ENCODE measurements around the gene C1orf141.

C1orf141 gene

DNA sequence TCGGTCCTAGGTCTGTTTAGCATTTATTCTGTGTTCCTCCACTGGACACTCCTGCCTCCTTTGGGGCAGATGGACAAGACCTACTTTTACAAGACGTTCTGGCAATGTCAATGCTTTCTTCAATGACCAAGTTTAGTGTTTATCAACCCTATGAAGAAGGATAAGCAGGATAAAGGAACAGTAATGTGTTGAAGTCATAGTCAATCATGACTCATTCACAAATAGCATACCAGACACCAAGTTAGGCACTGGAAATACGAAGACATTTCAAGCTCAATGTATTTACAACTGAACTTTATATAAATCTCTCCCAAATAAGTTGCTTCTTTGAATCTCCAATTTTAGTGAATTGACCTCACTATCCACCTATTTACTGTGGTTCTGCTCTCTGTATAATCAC is 76.0 kb downstream of the C1orf141 start:
- H3K4me3 ChIP-seq (replicated peaks; ENCODE audit: low read depth, low read length) = no peak overlapping the region
- no peak for DNase-seq (ENCODE audit: low read depth)
- no peak for TF ChIP-seq CTCF (IDR thresholded peaks at IDR 0.05; ENCODE audit: low read length, missing control alignments)

GRCh38 chr1:67058242-67058641 is 76.5 kb downstream of the C1orf141 start:
- DNase-seq (ENCODE audit: low read depth) = no peak
- no peak overlapping the region for H3K4me3 ChIP-seq (replicated peaks; ENCODE audit: low read depth, low read length)
- TF ChIP-seq CTCF (IDR thresholded peaks at IDR 0.05; ENCODE audit: low read length, missing control alignments) = no peak

GRCh38 chr1:67053785-67054772 is 80.7 kb downstream of the C1orf141 start, which contains the start of gene SLC35D1:
Gene SLC35D1 (minus strand): TSS chr1:67054148. CDS start chr1:67054013, 135 bp downstream.
- H3K4me3 ChIP-seq (replicated peaks; ENCODE audit: low read depth, low read length) = peak within 1 kb of the TSS; percentile 86
- TF ChIP-seq CTCF (IDR thresholded peaks at IDR 0.05; ENCODE audit: low read length, missing control alignments) = no peak
- peak; percentile 68 for DNase-seq (ENCODE audit: low read depth)

DNA sequence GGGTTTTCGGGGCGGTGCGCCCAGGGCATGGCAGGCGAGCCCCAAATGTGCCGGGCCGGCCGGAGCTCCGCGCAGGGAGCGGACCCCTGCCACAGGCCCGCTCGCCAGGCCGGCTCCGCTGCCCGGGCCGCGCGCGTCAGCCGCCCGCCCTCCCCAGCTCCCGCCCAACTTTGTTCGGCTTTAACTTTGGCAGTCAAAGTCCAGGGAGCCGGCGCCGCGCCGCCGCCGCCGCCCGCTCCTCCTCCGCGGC is 81.3 kb downstream of the C1orf141 start:
- TF ChIP-seq CTCF (IDR thresholded peaks at IDR 0.05; ENCODE audit: low read length, missing control alignments) = no peak
- no peak for DNase-seq (ENCODE audit: low read depth)
- peak overlapping the region; percentile 86 for H3K4me3 ChIP-seq (replicated peaks; ENCODE audit: low read depth, low read length)

DNA sequence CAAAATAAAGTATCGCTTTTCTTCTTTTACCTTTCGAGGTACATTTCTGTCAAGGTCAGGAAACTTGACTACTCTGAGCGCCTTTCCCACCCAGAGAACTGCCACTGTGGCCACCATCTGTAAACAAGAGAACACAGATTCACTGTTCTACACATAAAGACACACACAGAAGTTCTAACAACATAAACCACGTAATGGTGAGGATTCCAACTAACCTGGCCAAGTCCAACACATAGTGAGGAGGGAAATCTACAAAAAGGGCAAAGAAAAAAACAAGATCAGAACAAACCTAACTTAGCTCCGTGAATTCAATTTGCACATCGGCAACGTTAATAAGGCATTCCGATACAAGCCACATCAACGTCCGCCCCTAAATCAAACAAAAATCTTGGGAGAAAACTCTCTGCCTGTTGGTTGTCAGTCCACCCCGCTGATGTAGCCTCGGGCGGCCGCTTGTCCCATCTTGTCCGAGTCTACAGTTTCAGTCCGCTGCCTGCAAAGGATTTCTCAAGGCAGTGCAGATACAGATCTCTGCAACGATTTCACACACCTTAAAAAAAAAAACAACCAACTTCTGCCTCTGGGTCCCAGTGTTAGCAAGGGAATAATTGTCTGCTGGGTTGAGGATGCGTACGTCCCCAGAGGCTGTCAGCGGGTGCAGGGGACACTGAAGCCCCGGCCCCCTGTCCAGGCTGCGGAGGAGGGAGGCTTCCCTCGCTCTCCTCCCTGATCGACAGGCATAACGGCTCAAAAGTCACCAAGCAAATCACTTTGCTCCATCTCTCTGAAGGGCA is 81.8 kb downstream of the C1orf141 start:
- peak overlapping the region; percentile 86 for H3K4me3 ChIP-seq (replicated peaks; ENCODE audit: low read depth, low read length)
- DNase-seq (ENCODE audit: low read depth) = peak; percentile 46
- TF ChIP-seq CTCF (IDR thresholded peaks at IDR 0.05; ENCODE audit: low read length, missing control alignments) = no peak

DNA sequence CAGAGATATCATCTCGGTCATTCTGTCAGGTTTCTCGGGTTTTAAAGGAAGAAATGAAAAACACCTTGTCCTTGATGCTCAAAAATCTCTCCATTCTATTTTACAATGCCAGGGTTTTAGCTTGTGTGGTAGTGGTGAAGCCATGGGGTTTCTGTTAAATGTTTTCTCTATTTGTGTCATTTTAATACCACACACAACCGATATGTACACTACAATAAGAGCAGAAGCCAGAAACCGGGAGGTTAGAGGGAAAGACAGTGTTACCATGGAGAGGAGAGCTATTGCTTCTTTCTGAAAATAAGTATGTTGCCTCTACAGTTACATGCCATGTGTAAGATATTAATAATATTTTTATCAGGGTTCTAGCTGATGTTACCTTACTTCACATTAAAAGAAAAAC is 83.6 kb downstream of the C1orf141 start:
- H3K4me3 ChIP-seq (replicated peaks; ENCODE audit: low read depth, low read length) = peak overlapping the region; percentile 6
- TF ChIP-seq CTCF (IDR thresholded peaks at IDR 0.05; ENCODE audit: low read length, missing control alignments) = no peak
- DNase-seq (ENCODE audit: low read depth) = no peak
